Neural crest cell (in vitro differentiated cells): ENCODE results near the gene SEMA5B. TPM values are rescaled to one million over a fixed set of nuclear protein-coding genes. Genes with fewer than 3 reads are reported as not detected.

Experiments used
- DNase-seq: peaks from one replicate; pipeline ENCODE4 v3.0.0; 2021; ENCODE audit warnings: low read depth, mixed read lengths, low spot score
- H3K27ac Mint-ChIP-seq: one replicate; pipeline ENCODE4 v1.8.0; 2021; ENCODE audit warnings: mild to moderate bottlenecking, mixed read lengths; ENCODE audit not compliant: unreplicated experiment
- H3K27me3 Mint-ChIP-seq: 2 replicates; pipeline ENCODE4 v1.8.0; 2021; ENCODE audit warnings: low read depth, mild to moderate bottlenecking, mixed read lengths
- H3K36me3 Mint-ChIP-seq: 2 replicates; pipeline ENCODE4 v1.8.0; 2021; ENCODE audit warnings: low read depth, mild to moderate bottlenecking, mixed read lengths
- H3K4me1 Mint-ChIP-seq: 2 replicates; pipeline ENCODE4 v1.8.0; 2021; ENCODE audit warnings: mixed read lengths
- H3K4me3 Mint-ChIP-seq: one replicate; pipeline ENCODE4 v1.8.0; 2021; ENCODE audit warnings: mild to moderate bottlenecking, mixed read lengths
- H3K9me3 Mint-ChIP-seq: 2 replicates; pipeline ENCODE4 v1.8.0; 2021; ENCODE audit warnings: mixed read lengths
- CTCF ChIP-seq: fragments of 200-600 bp; sonication (generic); conservative IDR thresholded peaks from 2 replicates; pipeline ENCODE4 v1.5.0; 2021; ENCODE audit warnings: antibody characterized with exemption, mild to moderate bottlenecking
- total RNA-seq: library from RNA; stranded (reverse); gene quantifications from 2 replicates; pipeline ENCODE4 v1.2.1, GENCODE V29; 2021

Gene SEMA5B
- total RNA-seq, 1 donor from 2014 or later, result 57.3 TPM

- DNase-seq, result no peak
- Mint-ChIP-seq H3K4me3 (peak overlapping the region; percentile 72), H3K27me3 (peaks cover 47% of the 10 kb centered on the region), H3K9me3 (no peaks in the 10 kb centered on the region), H3K4me1 (peaks cover 54% of the 10 kb centered on the region), H3K27ac (no peak overlapping the region), H3K36me3 (peaks cover 6% of the 10 kb centered on the region)
- TF ChIP-seq CTCF, result no peak
These were observed 3.5 kb downstream of the SEMA5B start for GRCh38 chr3:123024056-123024455.

GRCh38 chr3:123021996-123022510, 5.5 kb downstream of the SEMA5B start:
- H3K27me3 Mint-ChIP-seq, result peaks cover 41% of the 10 kb centered on the region
- H3K9me3 Mint-ChIP-seq, result no peaks in the 10 kb centered on the region
- DNase-seq, result no peak
- no peak overlapping the region for H3K27ac Mint-ChIP-seq
- H3K4me1 Mint-ChIP-seq, result peaks cover 43% of the 10 kb centered on the region
- peaks cover 6% of the 10 kb centered on the region for H3K36me3 Mint-ChIP-seq
- no peak for TF ChIP-seq CTCF
- H3K4me3 Mint-ChIP-seq, result peak overlapping the region; percentile 56

GRCh38 chr3:123021388-123021787, 6.2 kb downstream of the SEMA5B start:
- Mint-ChIP-seq H3K4me1 (peaks cover 43% of the 10 kb centered on the region), H3K27ac (no peak overlapping the region), H3K9me3 (no peaks in the 10 kb centered on the region), H3K4me3 (peak overlapping the region; percentile 56), H3K36me3 (peaks cover 6% of the 10 kb centered on the region), H3K27me3 (peaks cover 35% of the 10 kb centered on the region)
- no peak for DNase-seq
- TF ChIP-seq CTCF, result no peak

GRCh38 chr3:123020709-123021108, 6.9 kb downstream of the SEMA5B start:
- Mint-ChIP-seq H3K27me3 (peaks cover 30% of the 10 kb centered on the region), H3K27ac (no peak overlapping the region), H3K9me3 (no peaks in the 10 kb centered on the region), H3K4me3 (peak overlapping the region; percentile 23), H3K36me3 (peaks cover 4% of the 10 kb centered on the region), H3K4me1 (peaks cover 39% of the 10 kb centered on the region)
- DNase-seq, result no peak
- TF ChIP-seq CTCF, result no peak

GRCh38 chr3:123019591-123019990, 8.0 kb downstream of the SEMA5B start:
- TF ChIP-seq CTCF, result no peak
- Mint-ChIP-seq H3K27ac (no peak overlapping the region), H3K36me3 (no peaks in the 10 kb centered on the region), H3K4me3 (no peak overlapping the region), H3K4me1 (peaks cover 35% of the 10 kb centered on the region), H3K9me3 (no peaks in the 10 kb centered on the region), H3K27me3 (peaks cover 20% of the 10 kb centered on the region)
- DNase-seq, result no peak

DNA sequence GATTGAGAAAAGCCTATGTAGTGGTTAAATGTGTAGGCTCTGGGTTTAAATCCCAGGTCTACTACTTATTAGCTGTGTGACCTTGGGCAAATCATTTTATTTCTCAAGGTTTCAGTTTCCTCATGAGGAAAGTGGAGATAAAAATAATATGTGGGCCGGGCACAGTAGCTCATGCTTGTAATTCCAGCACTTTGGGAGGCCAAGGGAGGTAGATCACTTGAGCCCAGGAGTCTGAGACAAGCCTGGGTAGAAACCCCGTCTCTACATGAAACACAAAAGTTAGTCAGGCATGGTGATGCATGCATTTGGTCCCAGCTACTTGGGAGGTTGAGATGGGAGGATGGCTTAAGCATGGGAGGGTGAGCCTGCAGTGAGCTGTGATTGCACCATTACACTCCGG, 8.4 kb downstream of the SEMA5B start:
- no peak for DNase-seq
- Mint-ChIP-seq H3K36me3 (no peaks in the 10 kb centered on the region), H3K4me1 (peaks cover 35% of the 10 kb centered on the region), H3K27ac (no peak overlapping the region), H3K9me3 (no peaks in the 10 kb centered on the region), H3K4me3 (no peak overlapping the region), H3K27me3 (peaks cover 16% of the 10 kb centered on the region)
- no peak for TF ChIP-seq CTCF
